Measurements from ENCODE around the gene MRPS30. TPM values are rescaled to one million over a fixed set of nuclear protein-coding genes. Genes with fewer than 3 reads are reported as not detected.
A peak's percentile ranks its signal among the peaks of the same experiment; 100 is the strongest.
"Not testable (repeated sequence)": the region's sequence is repeated elsewhere in the genome, so short reads cannot be mapped to it uniquely, and the experiment has no call there.

Gene MRPS30
- polyA plus RNA-seq, 1 donor = 46.2 TPM

DNA sequence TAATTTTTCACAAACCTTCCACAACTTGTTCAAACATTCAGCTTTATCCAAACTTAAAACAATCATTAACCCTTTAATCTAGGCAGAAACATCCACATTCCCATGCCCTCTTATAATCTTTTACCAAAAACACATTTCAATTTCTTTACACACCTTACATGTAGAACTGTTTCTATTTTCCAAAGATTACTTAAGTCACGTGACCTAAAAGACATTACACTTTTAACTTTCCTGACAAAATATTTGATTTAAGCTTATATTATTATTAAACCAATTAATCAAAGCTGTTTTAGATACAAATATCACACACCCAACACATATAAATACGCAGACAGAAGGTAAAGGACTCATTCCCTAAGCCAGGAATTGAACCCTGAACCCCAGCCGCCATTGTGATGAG is 21.0 kb upstream of the MRPS30 start:
- no peaks in the 10 kb centered on the region for H3K36me3 ChIP-seq (ENCODE audit: control insufficient read depth, insufficient read depth, low read length)
- no peak overlapping the region for H3K4me3 ChIP-seq (ENCODE audit: low read length)
- DNase-seq = no peak
- H3K27ac ChIP-seq (ENCODE audit: low read length) = no peak overlapping the region
- 100% methylated on average over 1 of the region's 3 CpGs for WGBS (ENCODE audit: insufficient coverage, low lambda C conversion rate)
- H3K9me3 ChIP-seq (ENCODE audit: control insufficient read depth, low read depth, low read length) = peaks cover 5% of the 10 kb centered on the region
- no peaks in the 10 kb centered on the region for H3K4me1 ChIP-seq (ENCODE audit: control insufficient read depth, insufficient read depth, low read length)
- no peaks in the 10 kb centered on the region for H3K27me3 ChIP-seq (ENCODE audit: control insufficient read depth, insufficient read depth, low read length)

DNA sequence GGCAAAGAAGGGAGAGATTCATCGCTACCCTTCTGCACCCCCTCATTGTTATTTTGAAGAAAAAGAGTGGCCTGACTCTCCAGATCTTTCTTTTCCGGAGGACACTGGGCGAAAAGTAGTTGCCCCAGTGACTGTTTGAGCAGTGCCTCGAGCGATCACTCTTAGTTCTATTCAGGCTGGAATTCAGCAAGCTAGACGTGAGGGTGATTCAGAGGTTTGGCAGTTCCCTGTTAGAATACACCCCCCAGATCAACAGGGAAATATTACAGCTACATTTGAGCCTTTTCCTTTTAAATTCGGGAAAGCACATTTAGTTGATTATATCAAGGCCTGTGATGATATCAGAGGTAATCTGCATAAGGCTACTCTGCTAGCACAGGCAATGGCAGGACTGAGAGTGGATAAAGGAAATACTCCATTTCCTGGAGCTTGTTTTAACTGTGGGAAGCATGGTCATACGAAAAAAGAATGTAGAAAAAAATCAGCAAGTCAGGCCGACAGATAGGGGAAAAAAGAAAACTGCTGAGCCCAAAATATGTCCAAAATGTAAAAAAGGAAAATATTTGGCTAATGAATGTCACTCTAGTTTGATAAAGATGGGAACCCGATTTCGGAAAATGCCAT is 19.3 kb upstream of the MRPS30 start:
- H3K27me3 ChIP-seq (ENCODE audit: control insufficient read depth, insufficient read depth, low read length); H3K27ac ChIP-seq (ENCODE audit: low read length); H3K4me1 ChIP-seq (ENCODE audit: control insufficient read depth, insufficient read depth, low read length); H3K4me3 ChIP-seq (ENCODE audit: low read length); DNase-seq; H3K9me3 ChIP-seq (ENCODE audit: control insufficient read depth, low read depth, low read length); H3K36me3 ChIP-seq (ENCODE audit: control insufficient read depth, insufficient read depth, low read length): not testable (repeated sequence)
- 88% methylated on average over 2 of the region's 11 CpGs for WGBS (ENCODE audit: insufficient coverage, low lambda C conversion rate)

DNA sequence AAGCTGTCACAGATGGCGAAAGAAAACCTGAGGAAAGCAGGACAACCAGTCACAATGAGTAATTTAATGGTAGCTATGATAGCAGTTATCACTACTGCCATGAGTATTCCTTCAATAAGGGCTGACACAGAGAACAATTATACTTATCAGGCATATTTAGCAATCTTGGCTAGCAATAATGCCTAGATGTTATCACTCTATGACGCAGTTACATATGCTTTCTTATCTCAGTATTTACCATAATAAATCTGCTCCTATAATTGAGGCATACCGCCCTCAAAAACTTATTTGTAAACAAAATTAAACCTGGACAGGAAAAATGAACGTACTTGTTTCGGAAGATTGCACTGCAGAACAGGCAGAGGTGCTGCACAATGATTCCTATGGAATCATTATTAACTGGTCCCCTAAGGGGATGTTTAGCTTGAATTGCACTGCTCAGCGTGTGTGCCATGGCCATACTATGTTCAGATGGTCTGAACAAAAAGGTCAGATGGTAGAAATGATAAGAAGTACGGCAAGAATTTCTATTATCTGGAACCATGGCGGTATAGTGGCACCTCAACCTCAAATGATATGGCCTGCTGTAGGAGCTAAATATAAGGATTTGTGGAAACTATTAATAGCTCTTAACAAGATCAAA is 16.6 kb upstream of the MRPS30 start:
- H3K4me3 ChIP-seq (ENCODE audit: low read length); H3K4me1 ChIP-seq (ENCODE audit: control insufficient read depth, insufficient read depth, low read length); H3K27ac ChIP-seq (ENCODE audit: low read length); H3K9me3 ChIP-seq (ENCODE audit: control insufficient read depth, low read depth, low read length); H3K36me3 ChIP-seq (ENCODE audit: control insufficient read depth, insufficient read depth, low read length); H3K27me3 ChIP-seq (ENCODE audit: control insufficient read depth, insufficient read depth, low read length); DNase-seq: not testable (repeated sequence)
- WGBS (ENCODE audit: insufficient coverage, low lambda C conversion rate) = 94% methylated on average over 3 of the region's 8 CpGs

DNA sequence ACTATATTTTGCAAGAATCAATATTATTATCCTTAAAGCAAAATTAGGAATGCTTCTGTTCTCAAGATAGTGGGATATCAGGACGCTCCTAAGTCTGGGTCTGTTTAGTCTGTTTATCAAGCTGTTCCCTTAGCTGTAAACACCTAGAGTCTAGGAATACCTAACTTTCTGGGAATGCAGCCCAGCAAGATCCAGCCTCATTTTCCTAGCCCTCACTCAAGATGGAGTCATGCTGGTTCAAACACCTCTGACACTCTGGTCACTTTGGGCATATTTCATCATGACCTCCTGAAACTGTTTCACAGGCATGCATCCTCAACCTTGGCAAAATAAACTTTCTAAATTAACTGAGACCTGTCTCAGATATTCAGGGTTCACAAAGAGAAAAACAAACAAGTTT is 14.4 kb upstream of the MRPS30 start:
- H3K9me3 ChIP-seq (ENCODE audit: control insufficient read depth, low read depth, low read length) = no peaks in the 10 kb centered on the region
- H3K36me3 ChIP-seq (ENCODE audit: control insufficient read depth, insufficient read depth, low read length) = no peaks in the 10 kb centered on the region
- H3K27me3 ChIP-seq (ENCODE audit: control insufficient read depth, insufficient read depth, low read length) = no peaks in the 10 kb centered on the region
- H3K4me3 ChIP-seq (ENCODE audit: low read length) = no peak overlapping the region
- H3K27ac ChIP-seq (ENCODE audit: low read length) = no peak overlapping the region
- WGBS (ENCODE audit: insufficient coverage, low lambda C conversion rate) = 100% methylated on average over 1 of the region's 1 CpG
- no peak for DNase-seq
- H3K4me1 ChIP-seq (ENCODE audit: control insufficient read depth, insufficient read depth, low read length) = no peaks in the 10 kb centered on the region

GRCh38 chr5:44795496-44795895 is 13.3 kb upstream of the MRPS30 start:
- Histone ChIP-seq H3K36me3 (ENCODE audit: control insufficient read depth, insufficient read depth, low read length) (no peaks in the 10 kb centered on the region), H3K27me3 (ENCODE audit: control insufficient read depth, insufficient read depth, low read length) (no peaks in the 10 kb centered on the region), H3K4me3 (ENCODE audit: low read length) (no peak overlapping the region), H3K27ac (ENCODE audit: low read length) (no peak overlapping the region), H3K4me1 (ENCODE audit: control insufficient read depth, insufficient read depth, low read length) (no peaks in the 10 kb centered on the region), H3K9me3 (ENCODE audit: control insufficient read depth, low read depth, low read length) (no peaks in the 10 kb centered on the region)
- no peak for DNase-seq
- 100% methylated on average over 2 of the region's 4 CpGs for WGBS (ENCODE audit: insufficient coverage, low lambda C conversion rate)

DNA sequence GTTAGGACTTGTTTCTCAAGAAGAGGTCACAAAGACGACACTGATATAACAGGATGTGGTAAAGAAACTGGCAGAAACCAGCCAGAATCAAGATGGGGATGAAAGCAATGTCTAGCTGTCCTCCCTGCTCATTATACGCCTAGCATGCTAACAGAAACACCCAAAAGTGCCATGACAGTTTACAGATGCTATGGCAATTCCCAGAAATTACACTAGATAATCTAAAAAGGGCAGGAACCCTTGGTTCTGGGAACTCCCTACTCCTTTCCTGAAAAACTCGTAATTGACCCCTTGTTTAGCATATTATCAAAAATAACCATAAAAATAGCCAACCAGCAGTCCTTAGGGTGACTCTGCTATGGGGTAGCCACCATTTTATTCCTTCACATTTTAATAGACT is 10.9 kb upstream of the MRPS30 start:
- H3K4me3 ChIP-seq (ENCODE audit: low read length) = no peak overlapping the region
- DNase-seq = no peak
- WGBS (ENCODE audit: insufficient coverage, low lambda C conversion rate) = 100% methylated on average over 1 of the region's 3 CpGs

DNA sequence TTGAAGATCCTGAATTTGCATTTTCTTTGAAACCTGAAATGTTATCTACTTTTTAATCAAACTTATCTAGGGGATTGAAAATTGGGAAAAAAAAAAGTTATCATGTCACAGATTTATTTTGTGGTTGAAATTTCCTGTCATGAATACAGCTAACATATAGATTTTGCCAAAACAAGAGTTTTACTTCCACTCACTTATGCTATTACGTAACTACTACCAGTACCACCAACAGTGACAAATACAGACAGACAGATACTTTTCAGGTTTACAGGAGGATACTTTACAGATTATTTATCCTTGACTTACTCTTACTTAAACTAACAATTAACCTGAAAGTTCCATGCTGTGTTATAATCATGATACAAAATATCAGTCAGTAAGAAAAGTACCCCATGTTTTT is 6.8 kb upstream of the MRPS30 start:
- WGBS (ENCODE audit: insufficient coverage, low lambda C conversion rate) = no CpG with 5 or more reads among the region's 1 CpG
- Histone ChIP-seq H3K4me3 (ENCODE audit: low read length) (no peak overlapping the region), H3K4me1 (ENCODE audit: control insufficient read depth, insufficient read depth, low read length) (no peaks in the 10 kb centered on the region), H3K9me3 (ENCODE audit: control insufficient read depth, low read depth, low read length) (no peaks in the 10 kb centered on the region), H3K36me3 (ENCODE audit: control insufficient read depth, insufficient read depth, low read length) (no peaks in the 10 kb centered on the region), H3K27ac (ENCODE audit: low read length) (no peak overlapping the region), H3K27me3 (ENCODE audit: control insufficient read depth, insufficient read depth, low read length) (no peaks in the 10 kb centered on the region)
- DNase-seq = no peak

More for the DNA sequence above, 10.9 kb upstream of the MRPS30 start:
- Histone ChIP-seq H3K9me3 (ENCODE audit: control insufficient read depth, low read depth, low read length) (no peaks in the 10 kb centered on the region), H3K27me3 (ENCODE audit: control insufficient read depth, insufficient read depth, low read length) (no peaks in the 10 kb centered on the region), H3K27ac (ENCODE audit: low read length) (no peak overlapping the region), H3K4me1 (ENCODE audit: control insufficient read depth, insufficient read depth, low read length) (no peaks in the 10 kb centered on the region), H3K36me3 (ENCODE audit: control insufficient read depth, insufficient read depth, low read length) (no peaks in the 10 kb centered on the region)

DNA sequence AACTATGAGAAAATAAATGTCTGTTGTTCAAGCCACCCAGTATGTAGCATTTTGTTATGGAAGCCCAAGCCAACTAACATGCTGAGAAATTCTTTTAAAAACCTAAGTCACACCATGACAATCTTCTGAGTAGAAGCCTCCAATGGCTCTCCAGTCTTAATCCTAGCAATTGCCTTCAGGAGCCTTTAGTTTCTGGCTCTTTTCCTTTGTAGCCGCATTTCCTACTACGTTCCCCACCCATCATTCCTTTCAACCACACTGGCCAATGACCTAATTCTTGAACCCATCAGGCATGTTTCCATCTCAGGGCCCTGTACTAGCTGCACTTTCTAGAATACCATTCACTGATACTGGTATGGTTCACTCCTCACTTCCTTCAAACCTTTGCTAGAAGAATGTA is 2.1 kb upstream of the MRPS30 start:
- Histone ChIP-seq H3K27ac (ENCODE audit: low read length) (no peak overlapping the region), H3K4me3 (ENCODE audit: low read length) (no peak overlapping the region), H3K36me3 (ENCODE audit: control insufficient read depth, insufficient read depth, low read length) (peaks cover 3% of the 10 kb centered on the region), H3K9me3 (ENCODE audit: control insufficient read depth, low read depth, low read length) (no peaks in the 10 kb centered on the region), H3K4me1 (ENCODE audit: control insufficient read depth, insufficient read depth, low read length) (no peaks in the 10 kb centered on the region), H3K27me3 (ENCODE audit: control insufficient read depth, insufficient read depth, low read length) (no peaks in the 10 kb centered on the region)
- no peak for DNase-seq
- 100% methylated on average over 2 of the region's 2 CpGs for WGBS (ENCODE audit: insufficient coverage, low lambda C conversion rate)

DNA sequence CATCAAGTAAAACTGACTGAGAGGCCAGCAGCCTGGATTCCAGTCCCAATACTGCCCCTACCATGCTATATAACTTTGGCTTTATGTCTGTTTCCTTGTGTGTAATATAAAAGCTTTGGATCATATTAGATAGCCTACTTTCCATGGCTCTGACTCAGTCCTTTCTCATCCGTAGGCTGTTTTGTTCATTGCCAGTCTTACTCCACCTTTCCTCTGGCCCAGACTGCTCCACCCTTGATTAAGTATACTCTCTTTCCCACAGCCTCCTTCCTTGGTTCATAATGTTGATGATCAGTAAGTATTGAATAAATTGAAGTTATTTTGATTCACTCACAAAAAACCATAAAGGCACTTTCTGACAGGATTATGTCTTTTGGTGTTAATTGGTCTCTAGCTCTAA is 1.5 kb upstream of the MRPS30 start:
- peak in 1 of 2 donors; percentile 4 for DNase-seq
- Histone ChIP-seq H3K9me3 (ENCODE audit: control insufficient read depth, low read depth, low read length) (no peaks in the 10 kb centered on the region), H3K27ac (ENCODE audit: low read length) (no peak overlapping the region), H3K4me1 (ENCODE audit: control insufficient read depth, insufficient read depth, low read length) (no peaks in the 10 kb centered on the region), H3K36me3 (ENCODE audit: control insufficient read depth, insufficient read depth, low read length) (peaks cover 5% of the 10 kb centered on the region), H3K4me3 (ENCODE audit: low read length) (no peak overlapping the region), H3K27me3 (ENCODE audit: control insufficient read depth, insufficient read depth, low read length) (no peaks in the 10 kb centered on the region)
- WGBS (ENCODE audit: insufficient coverage, low lambda C conversion rate) = no CpG with 5 or more reads among the region's 1 CpG

DNA sequence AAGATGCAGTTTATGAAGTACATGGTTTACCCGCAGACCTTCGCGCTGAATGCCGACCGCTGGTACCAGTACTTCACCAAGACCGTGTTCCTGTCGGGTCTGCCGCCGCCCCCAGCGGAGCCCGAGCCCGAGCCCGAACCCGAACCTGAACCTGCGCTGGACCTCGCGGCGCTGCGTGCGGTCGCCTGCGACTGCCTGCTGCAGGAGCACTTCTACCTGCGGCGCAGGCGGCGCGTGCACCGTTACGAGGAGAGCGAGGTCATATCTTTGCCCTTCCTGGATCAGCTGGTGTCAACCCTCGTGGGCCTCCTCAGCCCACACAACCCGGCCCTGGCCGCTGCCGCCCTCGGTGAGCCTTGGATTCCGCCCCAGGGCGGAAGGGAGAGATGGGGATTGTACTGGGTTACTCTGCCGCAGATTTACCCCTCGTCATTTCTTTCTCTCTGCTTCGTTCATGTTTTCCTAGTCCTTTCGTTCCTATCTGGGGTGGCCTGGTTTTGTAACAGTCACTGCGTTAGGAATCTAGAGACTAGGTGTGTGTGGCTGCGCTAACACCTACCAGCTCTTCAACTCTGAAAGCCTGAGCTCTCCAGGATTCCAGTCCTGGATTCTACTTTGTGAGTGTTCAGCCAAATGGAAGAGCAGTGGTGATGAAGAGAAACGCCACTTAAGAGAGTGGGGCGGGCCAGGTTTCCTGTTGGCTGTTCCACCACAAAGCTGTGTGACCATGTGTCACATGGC is 638 bp downstream of the MRPS30 start:
- Histone ChIP-seq H3K27me3 (ENCODE audit: control insufficient read depth, insufficient read depth, low read length) (no peaks in the 10 kb centered on the region), H3K9me3 (ENCODE audit: control insufficient read depth, low read depth, low read length) (no peaks in the 10 kb centered on the region), H3K4me1 (ENCODE audit: control insufficient read depth, insufficient read depth, low read length) (no peaks in the 10 kb centered on the region), H3K36me3 (ENCODE audit: control insufficient read depth, insufficient read depth, low read length) (peaks cover 15% of the 10 kb centered on the region), H3K27ac (ENCODE audit: low read length) (peak overlapping the region; percentile 91), H3K4me3 (ENCODE audit: low read length) (peak overlapping the region; percentile 85)
- DNase-seq = peak; percentile 61 to 81
- no CpG with 5 or more reads among the region's 45 CpGs for WGBS (ENCODE audit: insufficient coverage, low lambda C conversion rate)

Measured in large intestine (tissue), 3 donors.